GM19023 (cell line): Measurements from ENCODE around the gene HAPLN2.

Experiments
- ATAC-seq: cut with Tn5 transposase; IDR thresholded peaks from one replicate; pipeline ENCODE4 v1.9.1; 2021; ENCODE audit warnings: mild to moderate bottlenecking, moderate library complexity; ENCODE audit not compliant: unreplicated experiment

The HAPLN2 gene

GRCh38 chr1:156660752-156661112, 41.5 kb downstream of the HAPLN2 start:
- ATAC-seq = no peak

DNA sequence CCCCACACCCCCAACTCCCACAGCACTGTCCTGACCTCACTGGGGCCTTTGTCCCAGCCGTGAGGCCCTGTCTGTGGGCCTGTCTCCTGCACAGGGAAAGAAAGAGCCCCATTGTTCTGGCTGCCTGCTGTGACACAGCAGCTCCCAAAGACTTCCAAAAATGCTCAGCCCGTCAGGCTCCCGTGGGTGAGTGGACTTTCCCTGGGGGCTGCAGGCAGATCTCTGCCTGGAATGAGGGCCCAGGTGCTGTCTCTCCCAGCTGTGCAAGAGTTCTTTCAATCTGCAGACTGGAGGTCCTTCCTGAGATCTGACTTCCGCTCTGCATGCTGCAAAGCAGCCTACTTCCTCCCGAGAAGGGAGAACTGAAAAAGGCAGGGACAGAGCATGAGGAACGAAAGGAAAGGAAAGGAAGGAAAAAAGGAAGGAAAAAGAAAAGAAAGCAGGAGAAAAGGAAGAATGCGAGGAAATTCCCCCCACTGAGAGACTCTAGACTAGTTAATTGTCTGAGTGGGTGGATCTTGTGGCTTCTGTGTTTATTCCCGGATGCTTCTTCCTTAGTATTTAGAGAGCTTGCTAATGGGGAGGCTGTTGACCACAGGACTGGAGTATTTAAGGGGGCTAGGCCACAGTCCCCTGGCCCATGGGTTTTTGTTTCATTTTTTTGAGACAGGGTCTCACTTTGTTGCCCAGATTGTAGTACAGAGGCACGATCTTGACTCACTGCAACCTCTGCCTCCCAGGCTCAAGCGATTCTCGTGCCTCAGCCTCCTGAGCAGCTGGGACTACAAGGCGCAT, 43.0 kb downstream of the HAPLN2 start:
- ATAC-seq = no peak

DNA sequence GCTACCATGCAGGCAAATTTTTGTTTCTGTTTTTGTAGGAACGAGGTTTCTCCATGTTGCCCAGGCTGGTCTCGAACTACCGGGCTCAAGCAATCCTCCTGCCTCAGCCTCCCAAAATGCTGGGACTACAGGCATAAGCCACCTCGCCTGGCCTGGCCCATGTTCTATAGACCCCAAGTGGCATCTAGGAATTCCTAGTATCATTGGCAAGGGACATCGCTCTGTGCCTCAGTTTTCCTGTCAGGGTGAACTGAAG, 43.5 kb downstream of the HAPLN2 start:
- no peak for ATAC-seq

- ATAC-seq = no peak
Observed at GRCh38 chr1:156663178-156663577, 44.0 kb downstream of the HAPLN2 start.

- no peak for ATAC-seq
Observed at GRCh38 chr1:156664046-156664766, 45.0 kb downstream of the HAPLN2 start.

GRCh38 chr1:156664767-156665411, 45.7 kb downstream of the HAPLN2 start:
- ATAC-seq = no peak

DNA sequence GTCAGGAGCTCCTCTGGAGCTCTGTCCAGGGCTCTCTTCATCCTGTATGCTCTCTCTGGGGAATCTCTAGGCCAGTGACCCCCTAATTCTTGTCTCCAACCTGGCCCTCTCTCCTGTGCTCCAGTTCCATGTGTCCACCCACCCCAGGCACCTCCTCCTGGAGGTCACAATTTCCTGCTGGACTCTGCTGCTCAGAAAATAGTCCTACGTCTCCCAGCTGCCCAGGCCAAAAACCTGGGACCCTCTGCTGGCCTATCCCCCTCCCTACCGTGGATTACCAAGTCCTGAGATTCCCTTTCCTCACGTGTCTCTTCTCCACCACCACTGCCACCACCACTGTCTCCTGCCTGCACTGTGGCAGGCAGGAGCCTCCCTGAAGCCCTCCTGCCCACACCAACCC, 46.3 kb downstream of the HAPLN2 start:
- no peak for ATAC-seq

DNA sequence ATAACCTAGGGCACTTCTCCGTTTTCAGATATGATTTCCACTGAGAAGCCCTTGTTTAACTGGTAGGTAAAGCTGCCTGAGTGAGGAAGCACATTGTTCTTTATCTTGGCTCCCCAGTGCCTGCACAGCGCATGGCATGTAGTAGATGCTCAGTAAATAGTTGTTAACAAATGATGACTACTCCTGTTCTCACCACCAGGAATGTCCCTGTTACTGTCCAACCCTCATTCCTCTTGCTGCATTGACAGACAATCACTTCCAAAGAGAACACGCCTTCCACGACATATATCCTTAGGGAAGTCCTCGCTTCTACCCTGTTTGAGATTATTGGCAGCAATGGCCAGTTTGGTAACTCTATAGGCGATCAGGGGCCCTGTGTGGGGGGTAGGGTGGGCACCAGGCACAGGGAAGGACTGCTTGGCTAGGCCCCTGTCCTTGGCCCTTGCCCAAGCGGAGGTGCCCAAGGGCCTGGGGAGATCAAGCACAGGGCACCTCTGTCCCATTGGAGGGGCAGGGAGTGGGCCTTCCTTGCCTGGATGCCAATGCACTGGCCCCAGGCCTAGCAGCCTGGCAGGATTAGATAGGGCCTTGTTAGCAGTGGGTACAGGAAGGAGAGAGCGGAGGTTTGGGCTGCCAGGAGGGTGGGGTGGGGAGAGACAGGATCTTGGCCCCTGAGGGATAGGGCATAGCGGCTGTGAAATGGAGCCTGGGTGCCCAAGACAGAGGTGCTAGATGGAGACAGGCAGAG, 47.8 kb downstream of the HAPLN2 start:
- ATAC-seq = no peak

GRCh38 chr1:156667610-156667967, 48.4 kb downstream of the HAPLN2 start:
- ATAC-seq = no peak

DNA sequence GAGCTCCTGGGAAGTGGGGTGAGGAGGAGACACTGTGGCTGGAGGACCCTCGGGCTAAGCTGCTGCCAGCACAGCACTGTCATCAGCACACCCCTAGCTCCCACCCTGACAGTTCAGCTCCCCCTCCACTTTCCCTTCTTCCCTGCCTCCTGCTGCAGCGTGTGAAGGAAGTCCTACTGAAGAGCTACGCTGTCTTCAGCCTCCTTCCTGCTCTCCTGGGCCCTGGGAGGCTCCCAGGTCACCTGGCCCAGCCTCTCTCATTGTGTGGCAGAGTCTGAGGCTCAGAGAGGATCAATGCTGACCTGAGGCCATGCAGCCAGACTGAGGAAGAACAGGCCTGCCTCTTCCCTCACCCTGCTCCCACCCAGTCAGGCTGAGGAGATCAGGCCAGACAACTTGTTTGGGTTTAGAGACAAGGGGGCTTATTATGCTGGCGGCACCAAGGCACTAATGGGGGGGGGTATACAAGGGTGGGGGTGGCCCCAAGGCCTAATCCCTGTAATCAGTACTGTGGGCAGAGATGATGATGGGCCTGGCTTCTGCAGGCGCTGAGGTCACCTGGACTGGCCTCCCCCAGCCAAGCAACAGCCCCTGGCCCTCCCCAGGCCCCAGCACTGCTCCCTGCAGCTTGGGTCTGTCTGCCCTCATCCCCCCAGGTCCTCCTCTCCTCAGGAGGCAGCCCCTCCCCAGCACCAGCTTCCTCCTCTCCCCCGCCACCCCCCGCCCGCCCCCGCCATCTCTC, 48.9 kb downstream of the HAPLN2 start:
- no peak for ATAC-seq

- ATAC-seq = no peak
Observed at GRCh38 chr1:156668801-156669637, 49.8 kb downstream of the HAPLN2 start.

GRCh38 chr1:156669794-156670193, 50.6 kb downstream of the HAPLN2 start:
- ATAC-seq = no peak

DNA sequence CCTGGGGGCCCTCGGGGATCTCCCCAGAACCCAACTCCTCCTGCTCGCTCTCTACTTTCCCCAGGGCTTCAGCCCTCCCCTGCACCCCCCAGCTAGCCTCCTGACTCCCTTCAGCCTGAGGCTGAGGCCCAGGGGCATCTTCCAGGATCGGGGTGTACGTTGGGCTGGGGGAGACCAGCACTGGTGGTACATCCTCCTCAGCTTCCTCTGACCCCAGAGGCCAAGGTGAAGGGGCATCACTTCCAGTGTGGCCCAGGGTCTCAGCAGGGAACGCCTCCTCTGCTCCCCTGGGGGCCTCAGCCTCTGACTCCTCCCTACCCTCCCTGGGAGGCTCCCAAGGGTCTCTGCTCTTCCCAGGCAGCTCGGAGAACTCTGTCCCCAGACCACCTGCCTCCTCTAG, 51.1 kb downstream of the HAPLN2 start:
- ATAC-seq = no peak

DNA sequence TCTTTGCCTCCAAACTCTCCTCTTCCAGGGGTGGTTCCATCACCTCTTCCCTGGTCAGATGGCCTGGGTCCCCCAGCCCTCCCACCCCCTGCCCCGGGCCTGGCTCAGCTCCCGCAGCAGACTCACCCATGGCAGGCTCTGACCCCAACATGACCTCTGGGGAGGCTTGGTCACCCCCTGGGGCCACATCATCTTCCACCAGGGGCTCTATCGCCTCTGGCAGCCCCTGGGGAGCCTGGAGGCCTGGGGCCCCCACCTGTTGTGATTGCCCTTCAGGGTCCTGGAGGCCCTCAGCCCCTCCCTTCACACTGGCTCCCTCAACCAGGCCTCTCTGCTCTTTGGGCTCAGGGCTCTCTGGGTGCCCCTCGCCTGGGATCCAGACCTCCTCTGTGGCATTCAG, 51.6 kb downstream of the HAPLN2 start:
- ATAC-seq = no peak

- ATAC-seq = no peak
Observed at GRCh38 chr1:156671804-156672203, 52.6 kb downstream of the HAPLN2 start.

DNA sequence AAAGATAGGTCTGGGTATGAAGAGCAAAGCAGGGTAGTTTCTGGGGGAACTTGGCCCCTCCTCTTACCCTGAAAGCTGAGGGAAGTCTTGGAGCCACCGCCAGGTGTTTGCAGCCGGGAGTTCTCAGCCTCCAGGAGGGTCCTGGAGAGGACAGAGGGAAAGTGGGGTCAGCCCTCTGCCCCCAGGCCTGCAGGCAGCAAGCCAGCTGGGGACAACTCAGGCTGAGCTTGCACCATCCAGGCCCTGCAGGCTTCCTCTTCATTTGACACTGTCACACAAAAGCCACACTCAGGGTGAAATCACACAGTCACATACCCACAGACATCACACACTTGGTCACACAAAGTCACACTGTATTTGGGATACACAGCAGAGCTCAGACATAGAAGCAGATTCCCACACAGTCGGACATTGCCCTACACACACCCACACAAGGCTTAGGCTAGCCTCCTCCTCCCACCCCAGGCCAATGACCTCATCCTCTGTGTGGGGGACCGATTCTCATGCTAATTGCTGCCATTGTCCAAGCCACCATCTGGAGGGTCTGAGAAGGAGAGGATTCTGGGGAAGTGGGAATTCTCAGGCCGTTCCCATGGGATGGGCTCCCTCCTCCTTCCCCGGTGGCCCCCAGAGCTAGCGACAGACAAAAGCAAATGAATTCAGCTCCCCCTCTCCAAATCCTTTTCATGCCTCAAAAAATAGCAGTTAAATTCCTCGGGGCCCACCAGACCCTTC, 54.3 kb downstream of the HAPLN2 start:
- ATAC-seq = no peak
